ENCODE data around the gene DENND1B. TPM values are rescaled to one million over a fixed set of nuclear protein-coding genes. Genes with fewer than 3 reads are reported as not detected.

DENND1B gene
- polyA plus RNA-seq, 1 donor from 2014 or later, result 12.4 TPM

- Histone ChIP-seq H3K9me3 (ENCODE audit: low read length) (no peaks in the 10 kb centered on the region), H3K36me3 (ENCODE audit: insufficient read depth, low read length) (no peaks in the 10 kb centered on the region), H3K9ac (ENCODE audit: low read length) (no peak overlapping the region), H3K9me2 (ENCODE audit: insufficient read depth, low read length) (no peaks in the 10 kb centered on the region), H3K27me3 (ENCODE audit: insufficient read depth, low read depth, low read length) (no peaks in the 10 kb centered on the region), H3K4me3 (ENCODE audit: low read length) (no peak overlapping the region), H3K4me2 (ENCODE audit: low read length) (no peak overlapping the region), H3K79me2 (replicated peaks; ENCODE audit: insufficient read depth, low read length) (no peaks in the 10 kb centered on the region), H3F3A (ENCODE audit: insufficient read depth, low read length, poor library complexity, severe bottlenecking) (no peaks in the 10 kb centered on the region), H3K27ac (ENCODE audit: low read length) (no peak overlapping the region), H4K20me1 (ENCODE audit: insufficient read depth) (no peaks in the 10 kb centered on the region), H2AFZ (ENCODE audit: low read depth, low read length) (no peak overlapping the region)
- TF ChIP-seq RAD21 (conservative IDR thresholded peaks at IDR 0.05), result no peak
- TF ChIP-seq CTCF (IDR thresholded peaks at IDR 0.05; ENCODE audit: poor library complexity, severe bottlenecking), result no peak
- TF ChIP-seq EZH2 (IDR thresholded peaks at IDR 0.05; ENCODE audit: borderline replicate concordance, insufficient read depth, low read length, poor library complexity, severe bottlenecking), result no peak
- TF ChIP-seq POLR2AphosphoS5 (IDR thresholded peaks at IDR 0.05), result no peak
- TF ChIP-seq REST (IDR thresholded peaks at IDR 0.05; ENCODE audit: borderline replicate concordance), result no peak
- no peak for TF ChIP-seq SMC3 (conservative IDR thresholded peaks at IDR 0.05; ENCODE audit: poor library complexity)
- no peak for TF ChIP-seq TAF1 (IDR thresholded peaks at IDR 0.05; ENCODE audit: low read depth)
- TF ChIP-seq MXI1 (conservative IDR thresholded peaks at IDR 0.05; ENCODE audit: poor library complexity, severe bottlenecking), result no peak
- TF ChIP-seq EP300 (conservative IDR thresholded peaks at IDR 0.05; ENCODE audit: poor library complexity, severe bottlenecking), result no peak
These were observed 38.6 kb downstream of the DENND1B start for GRCh38 chr1:197736685-197737084.

- no peaks in the 10 kb centered on the region for H3K9me2 ChIP-seq (ENCODE audit: insufficient read depth, low read length)
- H3K27me3 ChIP-seq (ENCODE audit: insufficient read depth, low read depth, low read length), result no peaks in the 10 kb centered on the region
- no peaks in the 10 kb centered on the region for H3K79me2 ChIP-seq (replicated peaks; ENCODE audit: insufficient read depth, low read length)
- H3K36me3 ChIP-seq (ENCODE audit: insufficient read depth, low read length), result no peaks in the 10 kb centered on the region
- H3K4me3 ChIP-seq (ENCODE audit: low read length), result no peak overlapping the region
- no peak overlapping the region for H3K27ac ChIP-seq (ENCODE audit: low read length)
- no peaks in the 10 kb centered on the region for H3K9me3 ChIP-seq (ENCODE audit: low read length)
- no peak overlapping the region for H3K4me2 ChIP-seq (ENCODE audit: low read length)
- H3F3A ChIP-seq (ENCODE audit: insufficient read depth, low read length, poor library complexity, severe bottlenecking), result no peaks in the 10 kb centered on the region
- no peak overlapping the region for H2AFZ ChIP-seq (ENCODE audit: low read depth, low read length)
- no peak overlapping the region for H3K9ac ChIP-seq (ENCODE audit: low read length)
- no peak for TF ChIP-seq POLR2AphosphoS5 (IDR thresholded peaks at IDR 0.05)
- no peak for TF ChIP-seq EP300 (conservative IDR thresholded peaks at IDR 0.05; ENCODE audit: poor library complexity, severe bottlenecking)
- no peak for TF ChIP-seq RAD21 (conservative IDR thresholded peaks at IDR 0.05)
- no peak for TF ChIP-seq SMC3 (conservative IDR thresholded peaks at IDR 0.05; ENCODE audit: poor library complexity)
- TF ChIP-seq CTCF (IDR thresholded peaks at IDR 0.05; ENCODE audit: poor library complexity, severe bottlenecking), result no peak
- no peak for TF ChIP-seq EZH2 (IDR thresholded peaks at IDR 0.05; ENCODE audit: borderline replicate concordance, insufficient read depth, low read length, poor library complexity, severe bottlenecking)
- no peak for TF ChIP-seq MXI1 (conservative IDR thresholded peaks at IDR 0.05; ENCODE audit: poor library complexity, severe bottlenecking)
- TF ChIP-seq REST (IDR thresholded peaks at IDR 0.05; ENCODE audit: borderline replicate concordance), result no peak
- TF ChIP-seq TAF1 (IDR thresholded peaks at IDR 0.05; ENCODE audit: low read depth), result no peak
- no peaks in the 10 kb centered on the region for H4K20me1 ChIP-seq (ENCODE audit: insufficient read depth)
These were observed 39.8 kb downstream of the DENND1B start for GRCh38 chr1:197735461-197735860.

All from neural cell (in vitro differentiated cells).